Panc1 (cell line): Measurements from ENCODE around the gene ZFYVE16. TPM values are rescaled to one million over a fixed set of nuclear protein-coding genes. Genes with fewer than 3 reads are reported as not detected.

Experiments used
- ATAC-seq: fragments of 200-7000 bp; cut with Tn5 transposase; 2 replicates; pipeline ENCODE4 v1.9.1; 2020; ENCODE audit warnings: mild to moderate bottlenecking, moderate library complexity
- Bru-seq: library from RNA; stranded (reverse); fragments of 400-500 nt; gene quantifications from one replicate; lab custom pipeline; 2021; lab: Mats Ljungman, UMichigan
- BruChase-seq, 2 experiments: library from RNA; stranded (reverse); fragments of 400-500 nt; gene quantifications; one replicate each; lab custom pipeline; 2021; lab: Mats Ljungman, UMichigan
- BruUV-seq: library from RNA; stranded (reverse); fragments of 400-500 nt; replicated peaks from 2 replicates; lab custom pipeline; 2021; lab: Mats Ljungman, UMichigan
- CTCF ChIA-PET: fragments of 300-600 bp; sonication (Branson Sonifier 250); formaldehyde crosslinking; loops from one replicate; lab custom pipeline; 2022; ENCODE audit warnings: antibody characterized with exemption; lab: Charles Lee
- POLR2A ChIA-PET: fragments of 300-600 bp; sonication (Branson Sonifier 250); formaldehyde crosslinking; loops from one replicate; lab custom pipeline; 2022; ENCODE audit warnings: antibody characterized with exemption; lab: Charles Lee
- DNase-seq: peaks from one replicate; pipeline ENCODE4 v3.0.0-alpha.2; 2010; ENCODE audit warnings: low read depth, low spot score
- H3K27ac ChIP-seq: 2 replicates; pipeline ENCODE4 v1.5.1; 2011; ENCODE audit warnings: mild to moderate bottlenecking, low read length, inconsistent platforms
- H3K27me3 ChIP-seq: fragments of 200-500 bp; sonication (Bioruptor generic); 2 replicates; pipeline ENCODE4 v1.6.0; 2014; ENCODE audit warnings: low read length, inconsistent platforms; ENCODE audit not compliant: control insufficient read depth, insufficient read depth
- H3K36me3 ChIP-seq: fragments of 200-500 bp; sonication (Bioruptor generic); 2 replicates; pipeline ENCODE4 v1.5.1; 2014; ENCODE audit warnings: inconsistent platforms, mild to moderate bottlenecking, low read length, moderate library complexity; ENCODE audit not compliant: control insufficient read depth, insufficient read depth
- H3K4me1 ChIP-seq: 2 replicates; pipeline ENCODE4 v1.5.1; 2011; ENCODE audit warnings: inconsistent platforms, mild to moderate bottlenecking, low read length, moderate library complexity; ENCODE audit not compliant: control insufficient read depth, insufficient read depth
- H3K4me3 ChIP-seq, 2 experiments: 2 replicates each; pipeline ENCODE4 v1.5.1; 2011 to 2012; ENCODE audit warnings: low read depth in 2 of 2, low read length in 2 of 2, mild to moderate bottlenecking in 2 of 2, inconsistent platforms in 1 of 2, moderate library complexity in 1 of 2
- H3K9me3 ChIP-seq: fragments of 200-500 bp; sonication (Bioruptor generic); 2 replicates; pipeline ENCODE4 v1.5.1; 2014; ENCODE audit warnings: low read depth, mild to moderate bottlenecking, inconsistent platforms, low read length, moderate library complexity; ENCODE audit not compliant: control insufficient read depth, insufficient read depth
- POLR2AphosphoS5 ChIP-seq: IDR thresholded peaks from 2 replicates; pipeline ENCODE4 v1.6.1; 2012; ENCODE audit warnings: mild to moderate bottlenecking, low read depth, low read length, moderate library complexity
- REST ChIP-seq, 2 experiments: IDR thresholded peaks; 2 replicates each; pipeline ENCODE4 v1.6.1; 2011 to 2012; ENCODE audit warnings: low read depth in 2 of 2, control low read depth in 1 of 2, low read length in 1 of 2, mild to moderate bottlenecking in 1 of 2, moderate library complexity in 1 of 2; ENCODE audit not compliant: insufficient read depth in 1 of 2
- SIN3A ChIP-seq: IDR thresholded peaks from 2 replicates; pipeline ENCODE4 v1.6.1; 2012; ENCODE audit warnings: low read depth, mild to moderate bottlenecking, low read length, moderate library complexity, borderline replicate concordance; ENCODE audit not compliant: insufficient read depth
- TCF7L2 ChIP-seq: IDR thresholded peaks from 2 replicates; pipeline ENCODE4 v1.6.1; 2011; ENCODE audit warnings: mild to moderate bottlenecking, low read depth, low read length, inconsistent platforms
- in situ Hi-C: cut with HindIII; loops from 2 replicates; pipeline ENCODE4 v1.10.0; 2016; ENCODE audit warnings: low sequenced_read_pairs, low pct_unique_long_range_greater_than_20kb
- intact Hi-C: fragments of 100-400 bp; cut with micrococcal nuclease; formaldehyde crosslinking; loops from one replicate; pipeline ENCODE4 v1.10.0; 2022; ENCODE audit not compliant: unreplicated experiment
- long read RNA-seq: library from polyadenylated mRNA; unstranded; transcript quantifications from one replicate; pipeline ENCODE4 v2.0.0, GENCODE V29; 2021; ENCODE audit not compliant: unreplicated experiment
- polyA plus RNA-seq: library from polyadenylated mRNA; unstranded; fragments of >200 nt; gene quantifications from one replicate; pipeline ENCODE4 v1.2.1, GENCODE V29; 2012; ENCODE audit warnings: missing spikeins; ENCODE audit not compliant: insufficient read length
- total RNA-seq: library from RNA; stranded (reverse); gene quantifications from one replicate; pipeline ENCODE4 v1.2.1, GENCODE V29; 2021; ENCODE audit not compliant: unreplicated experiment
- TF ChIP-seq, protein P1 (sequence below): fragments of 450-650 bp; IDR thresholded peaks from 2 replicates; pipeline ENCODE4 v1.5.1; 2017; ENCODE audit warnings: mild to moderate bottlenecking

The ZFYVE16 gene
- total RNA-seq (54.6 TPM), Bru-seq, nascent RNA (percentile 88 among the genes with signal in this experiment), BruChase-seq, experiment 1, labeled RNA remaining after a 2-hour chase (percentile 91 among the genes with signal in this experiment), BruChase-seq, experiment 2, labeled RNA remaining after a 6-hour chase (percentile 92 among the genes with signal in this experiment)
- polyA plus RNA-seq = 21.9 TPM
- long read RNA-seq, full-length matches to known transcripts = 33 of 55 reads
- long read RNA-seq, partial matches to known transcripts = 13 of 55 reads
- long read RNA-seq, other reads (novel, unspliced or antisense) = 9 of 55 reads

GRCh38 chr5:80407735-80408483 lies at the start of gene ZFYVE16:
ZFYVE16 (plus strand) TSS chr5:80408064; CDS start chr5:80434148, 26,084 bp downstream.
- POLR2A ChIA-PET = interaction anchor here (0.6 to 0.7 kb wide), 3 partner anchors 20 to 843 kb away, joined by 3 to 8 read pairs (median 3); no protein-coding TSS in a partner anchor
- CTCF ChIA-PET = interaction anchor here (0.8 to 2.2 kb wide), 2 partner anchors 62 to 264 kb away, joined by 3 to 8 read pairs; no protein-coding TSS in a partner anchor
- Histone ChIP-seq H3K27ac (peak within 1 kb of the TSS; percentile 84), H3K27me3 (no peaks in the 10 kb centered on the region), H3K36me3 (no peaks in the 10 kb centered on the region; the same call in 1 of the 2 replicates), H3K9me3 (no peaks in the 10 kb centered on the region), H3K4me3 (peak within 1 kb of the TSS; percentile 88 to 89), H3K4me1 (peaks cover 8% of the 10 kb centered on the region; the same call in 1 of the 2 replicates)
- intact Hi-C loops (no loop called here), in situ Hi-C loops (no loop called here)
- ATAC-seq (peak; percentile 96), DNase-seq (peak; percentile 89)
- BruUV-seq = no TSS peak
- TF ChIP-seq TCF7L2 = 0 out of 2 replicates have a peak, but pooled peaks have one; percentile 41
- TF ChIP-seq, protein P1, sequence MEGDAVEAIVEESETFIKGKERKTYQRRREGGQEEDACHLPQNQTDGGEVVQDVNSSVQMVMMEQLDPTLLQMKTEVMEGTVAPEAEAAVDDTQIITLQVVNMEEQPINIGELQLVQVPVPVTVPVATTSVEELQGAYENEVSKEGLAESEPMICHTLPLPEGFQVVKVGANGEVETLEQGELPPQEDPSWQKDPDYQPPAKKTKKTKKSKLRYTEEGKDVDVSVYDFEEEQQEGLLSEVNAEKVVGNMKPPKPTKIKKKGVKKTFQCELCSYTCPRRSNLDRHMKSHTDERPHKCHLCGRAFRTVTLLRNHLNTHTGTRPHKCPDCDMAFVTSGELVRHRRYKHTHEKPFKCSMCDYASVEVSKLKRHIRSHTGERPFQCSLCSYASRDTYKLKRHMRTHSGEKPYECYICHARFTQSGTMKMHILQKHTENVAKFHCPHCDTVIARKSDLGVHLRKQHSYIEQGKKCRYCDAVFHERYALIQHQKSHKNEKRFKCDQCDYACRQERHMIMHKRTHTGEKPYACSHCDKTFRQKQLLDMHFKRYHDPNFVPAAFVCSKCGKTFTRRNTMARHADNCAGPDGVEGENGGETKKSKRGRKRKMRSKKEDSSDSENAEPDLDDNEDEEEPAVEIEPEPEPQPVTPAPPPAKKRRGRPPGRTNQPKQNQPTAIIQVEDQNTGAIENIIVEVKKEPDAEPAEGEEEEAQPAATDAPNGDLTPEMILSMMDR = peak; percentile 32
- peak; percentile 96 for TF ChIP-seq POLR2AphosphoS5
- TF ChIP-seq REST (IDR thresholded peaks at IDR 0.05; ENCODE audit: insufficient read depth in 1 of 2, low read depth in 2 of 2, low read length in 1 of 2) = no peak
- TF ChIP-seq SIN3A = peak; percentile 74; the same call in 1 of the 2 replicates

GRCh38 chr5:80360914-80361444 lies 46.9 kb upstream of the ZFYVE16 start:
- ChIA-PET CTCF (no interaction called here), POLR2A (no interaction called here)
- intact Hi-C loops = no loop called here
- Histone ChIP-seq H3K27ac (no peak overlapping the region), H3K4me3 (no peak overlapping the region), H3K27me3 (no peaks in the 10 kb centered on the region), H3K9me3 (no peaks in the 10 kb centered on the region), H3K36me3 (no peaks in the 10 kb centered on the region), H3K4me1 (no peaks in the 10 kb centered on the region)
- DNase-seq = no peak
- no peak for ATAC-seq
- in situ Hi-C loops = no loop called here
- BruUV-seq = no TSS peak
- no peak for TF ChIP-seq REST (IDR thresholded peaks at IDR 0.05; ENCODE audit: insufficient read depth in 1 of 2, low read depth in 2 of 2, low read length in 1 of 2)
- no peak for TF ChIP-seq SIN3A
- TF ChIP-seq TCF7L2 = no peak
- TF ChIP-seq POLR2AphosphoS5 = no peak
- TF ChIP-seq, protein P1 = no peak
